ENCODE data around the gene AGTPBP1. TPM values are rescaled to one million over a fixed set of nuclear protein-coding genes. Genes with fewer than 3 reads are reported as not detected.
"Not testable (repeated sequence)": the region's sequence is repeated elsewhere in the genome, so short reads cannot be mapped to it uniquely, and the experiment has no call there.

The AGTPBP1 gene
- total and polyA plus RNA-seq, 4 donors, result 49.4 to 148 (median 61.6) TPM

DNA sequence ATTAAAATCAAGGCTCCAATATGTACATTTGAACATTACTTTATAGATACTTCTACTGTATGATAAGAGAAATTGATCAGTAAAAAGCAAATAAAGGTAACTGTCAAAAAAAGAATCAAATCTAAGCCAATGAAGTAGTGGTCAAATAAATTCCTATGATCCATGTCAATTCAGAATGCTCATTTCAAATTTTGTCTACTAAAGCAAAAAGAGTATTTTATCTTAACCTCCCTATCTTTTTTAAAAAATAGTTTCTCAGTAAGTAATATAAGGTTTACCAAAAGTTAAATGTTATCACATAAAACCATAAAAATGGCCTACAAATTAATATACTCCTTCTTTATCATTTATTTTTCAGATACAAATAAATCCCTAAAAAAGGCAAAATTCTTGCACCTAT, 165.9 kb downstream of the AGTPBP1 start:
- no peak overlapping the region for H3K4me3 ChIP-seq (ENCODE audit: low read depth, low read length)
- no peaks in the 10 kb centered on the region for H3K4me1 ChIP-seq (ENCODE audit: control insufficient read depth, insufficient read depth, low read length)
- no peaks in the 10 kb centered on the region for H3K9me3 ChIP-seq (ENCODE audit: control insufficient read depth, insufficient read depth, low read length)
- no peak overlapping the region for H3K27ac ChIP-seq (ENCODE audit: low read depth, low read length)
- no peak for DNase-seq (ENCODE audit: low read depth in 4 of 6, low spot score in 6 of 6)
- H3K36me3 ChIP-seq (ENCODE audit: control insufficient read depth, insufficient read depth, low read length), result peaks cover 2% of the 10 kb centered on the region
- no peaks in the 10 kb centered on the region for H3K27me3 ChIP-seq (ENCODE audit: control insufficient read depth, insufficient read depth, low read length)

DNA sequence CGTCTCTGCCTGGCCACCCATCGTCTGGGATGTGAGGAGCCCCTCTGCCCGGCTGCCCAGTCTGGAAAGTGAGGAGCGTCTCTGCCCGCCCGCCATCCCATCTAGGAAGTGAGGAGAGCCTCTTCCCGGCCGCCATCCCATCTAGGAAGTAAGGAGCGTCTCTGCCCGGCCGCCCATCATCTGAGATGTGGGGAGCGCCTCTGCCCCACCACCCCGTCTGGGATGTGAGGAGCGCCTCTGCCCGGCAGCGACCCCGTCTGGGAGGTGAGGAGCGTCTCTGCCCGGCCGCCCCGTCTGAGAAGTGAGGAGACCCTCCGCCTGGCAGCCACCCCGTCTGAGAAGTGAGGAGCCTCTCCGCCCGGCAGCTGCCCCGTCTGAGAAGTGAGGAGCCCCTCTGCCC, 168.2 kb downstream of the AGTPBP1 start:
- WGBS (ENCODE audit: insufficient coverage), result 98% methylated on average over 13 of the region's 26 CpGs

DNA sequence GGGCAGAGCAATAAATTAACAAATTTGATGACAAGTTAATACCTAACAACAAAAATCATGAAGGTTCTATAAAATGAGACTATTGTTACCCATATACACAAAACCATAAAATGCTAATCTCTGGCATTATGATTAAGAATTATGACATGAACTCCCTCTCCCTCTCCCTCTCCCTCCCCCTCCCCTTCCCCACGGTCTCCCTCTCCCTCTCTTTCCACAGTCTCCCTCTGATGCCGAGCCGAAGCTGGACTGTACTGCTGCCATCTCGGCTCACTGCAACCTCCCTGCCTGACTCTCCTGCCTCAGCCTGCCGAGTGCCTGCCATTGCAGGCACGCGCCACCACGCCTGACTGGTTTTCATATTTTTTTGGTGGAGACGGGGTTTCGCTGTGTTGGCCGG, 168.8 kb downstream of the AGTPBP1 start:
- not testable (repeated sequence) for H3K4me3 ChIP-seq (ENCODE audit: low read depth, low read length); DNase-seq (ENCODE audit: low read depth in 4 of 6, low spot score in 6 of 6); H3K27me3 ChIP-seq (ENCODE audit: control insufficient read depth, insufficient read depth, low read length); H3K36me3 ChIP-seq (ENCODE audit: control insufficient read depth, insufficient read depth, low read length); H3K4me1 ChIP-seq (ENCODE audit: control insufficient read depth, insufficient read depth, low read length); H3K27ac ChIP-seq (ENCODE audit: low read depth, low read length); H3K9me3 ChIP-seq (ENCODE audit: control insufficient read depth, insufficient read depth, low read length)
- WGBS (ENCODE audit: insufficient coverage), result 80% methylated on average over 1 of the region's 11 CpGs

More for the DNA sequence above, 168.2 kb downstream of the AGTPBP1 start:
- not testable (repeated sequence) for H3K27me3 ChIP-seq (ENCODE audit: control insufficient read depth, insufficient read depth, low read length); H3K36me3 ChIP-seq (ENCODE audit: control insufficient read depth, insufficient read depth, low read length); H3K9me3 ChIP-seq (ENCODE audit: control insufficient read depth, insufficient read depth, low read length); DNase-seq (ENCODE audit: low read depth in 4 of 6, low spot score in 6 of 6); H3K4me3 ChIP-seq (ENCODE audit: low read depth, low read length); H3K27ac ChIP-seq (ENCODE audit: low read depth, low read length); H3K4me1 ChIP-seq (ENCODE audit: control insufficient read depth, insufficient read depth, low read length)

DNA sequence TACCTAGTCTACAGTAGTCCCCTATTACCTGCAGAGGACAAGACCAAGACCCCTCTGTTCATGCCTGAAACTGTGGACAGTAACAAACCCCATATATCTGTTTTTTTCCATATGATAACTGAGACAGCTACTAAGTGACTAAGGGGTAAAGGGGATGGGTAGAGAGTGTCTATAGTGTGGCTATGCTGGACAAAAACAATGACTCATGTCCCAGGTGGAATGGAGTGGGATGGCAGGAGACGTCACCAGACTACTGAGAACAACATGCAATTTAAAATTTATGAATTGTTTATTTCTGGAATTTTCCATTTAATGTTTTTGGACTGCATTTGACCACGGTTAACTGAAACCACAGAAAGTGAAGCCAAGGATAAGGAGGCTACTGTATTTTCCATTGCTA, 171.8 kb downstream of the AGTPBP1 start:
- no CpG with 5 or more reads among the region's 2 CpGs for WGBS (ENCODE audit: insufficient coverage)
- Histone ChIP-seq H3K9me3 (ENCODE audit: control insufficient read depth, insufficient read depth, low read length) (no peaks in the 10 kb centered on the region), H3K4me1 (ENCODE audit: control insufficient read depth, insufficient read depth, low read length) (no peaks in the 10 kb centered on the region), H3K36me3 (ENCODE audit: control insufficient read depth, insufficient read depth, low read length) (peaks cover 2% of the 10 kb centered on the region), H3K27me3 (ENCODE audit: control insufficient read depth, insufficient read depth, low read length) (no peaks in the 10 kb centered on the region), H3K4me3 (ENCODE audit: low read depth, low read length) (no peak overlapping the region), H3K27ac (ENCODE audit: low read depth, low read length) (no peak overlapping the region)
- no peak for DNase-seq (ENCODE audit: low read depth in 4 of 6, low spot score in 6 of 6)

DNA sequence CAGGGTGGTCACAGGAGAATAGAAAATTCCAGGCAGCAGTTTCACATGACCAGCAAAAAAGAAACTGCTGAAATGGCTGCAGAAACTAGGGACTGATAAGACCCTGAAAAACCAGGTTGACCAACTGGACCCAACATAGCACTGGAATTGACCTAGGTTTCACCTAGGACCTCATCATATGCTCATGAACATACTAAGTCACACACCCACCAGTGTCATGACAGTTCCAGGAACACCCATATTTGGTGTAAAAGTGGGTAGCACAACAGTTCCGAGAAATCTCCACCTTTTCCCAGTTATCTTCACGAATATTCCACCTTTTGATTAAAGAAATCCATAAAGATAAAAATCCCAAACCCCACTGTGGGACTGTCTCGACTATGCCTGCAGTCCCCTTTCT, 182.2 kb downstream of the AGTPBP1 start:
- no peaks in the 10 kb centered on the region for H3K4me1 ChIP-seq (ENCODE audit: control insufficient read depth, insufficient read depth, low read length)
- H3K27ac ChIP-seq (ENCODE audit: low read depth, low read length), result no peak overlapping the region
- DNase-seq (ENCODE audit: low read depth in 4 of 6, low spot score in 6 of 6), result no peak
- no peaks in the 10 kb centered on the region for H3K27me3 ChIP-seq (ENCODE audit: control insufficient read depth, insufficient read depth, low read length)
- WGBS (ENCODE audit: insufficient coverage), result no CpG with 5 or more reads among the region's 3 CpGs
- H3K4me3 ChIP-seq (ENCODE audit: low read depth, low read length), result no peak overlapping the region
- H3K36me3 ChIP-seq (ENCODE audit: control insufficient read depth, insufficient read depth, low read length), result no peaks in the 10 kb centered on the region
- no peaks in the 10 kb centered on the region for H3K9me3 ChIP-seq (ENCODE audit: control insufficient read depth, insufficient read depth, low read length)

DNA sequence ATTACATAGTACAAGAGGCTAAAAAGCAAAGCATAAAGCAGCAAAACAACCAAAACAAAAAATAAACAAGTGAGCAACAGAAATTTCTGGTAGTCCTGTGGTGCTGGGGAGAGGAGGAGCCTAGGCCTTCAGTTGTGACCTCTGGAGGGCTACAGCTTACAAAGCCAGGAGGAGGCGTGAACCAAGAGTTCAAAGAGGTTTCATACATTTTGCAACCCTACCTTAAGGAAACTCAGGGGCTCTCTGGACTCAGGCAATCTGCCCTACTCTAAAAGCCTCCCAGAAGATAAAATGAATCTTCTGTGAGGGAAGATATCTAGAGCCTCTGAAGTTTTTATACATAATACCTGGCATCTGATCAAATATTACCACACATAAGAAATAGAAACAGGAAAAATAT, 187.4 kb downstream of the AGTPBP1 start:
- WGBS (ENCODE audit: insufficient coverage), result no CpG with 5 or more reads among the region's 1 CpG
- Histone ChIP-seq H3K4me3 (ENCODE audit: low read depth, low read length) (no peak overlapping the region), H3K27ac (ENCODE audit: low read depth, low read length) (no peak overlapping the region), H3K4me1 (ENCODE audit: control insufficient read depth, insufficient read depth, low read length) (no peaks in the 10 kb centered on the region), H3K9me3 (ENCODE audit: control insufficient read depth, insufficient read depth, low read length) (no peaks in the 10 kb centered on the region), H3K36me3 (ENCODE audit: control insufficient read depth, insufficient read depth, low read length) (no peaks in the 10 kb centered on the region), H3K27me3 (ENCODE audit: control insufficient read depth, insufficient read depth, low read length) (no peaks in the 10 kb centered on the region)
- no peak for DNase-seq (ENCODE audit: low read depth in 4 of 6, low spot score in 6 of 6)

DNA sequence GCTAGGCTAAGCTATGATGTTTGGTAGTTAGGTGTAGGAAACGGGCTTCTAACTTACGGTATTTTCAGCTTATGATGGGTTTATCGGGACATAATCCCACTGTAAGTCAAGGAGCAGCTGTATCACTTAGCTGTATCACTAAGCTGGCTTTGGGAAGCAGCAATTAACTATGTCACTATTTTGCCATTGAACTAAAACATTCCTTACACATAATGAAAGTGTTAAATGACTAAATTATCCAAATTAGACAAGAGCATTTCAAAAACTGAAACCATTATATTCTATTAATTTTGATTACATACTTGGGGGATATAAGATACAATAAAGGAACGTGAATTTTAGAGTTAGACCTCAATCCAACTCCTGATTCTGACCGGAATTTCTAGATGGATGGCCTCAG, 188.3 kb downstream of the AGTPBP1 start:
- no CpG with 5 or more reads among the region's 5 CpGs for WGBS (ENCODE audit: insufficient coverage)
- no peak overlapping the region for H3K27ac ChIP-seq (ENCODE audit: low read depth, low read length)

DNA sequence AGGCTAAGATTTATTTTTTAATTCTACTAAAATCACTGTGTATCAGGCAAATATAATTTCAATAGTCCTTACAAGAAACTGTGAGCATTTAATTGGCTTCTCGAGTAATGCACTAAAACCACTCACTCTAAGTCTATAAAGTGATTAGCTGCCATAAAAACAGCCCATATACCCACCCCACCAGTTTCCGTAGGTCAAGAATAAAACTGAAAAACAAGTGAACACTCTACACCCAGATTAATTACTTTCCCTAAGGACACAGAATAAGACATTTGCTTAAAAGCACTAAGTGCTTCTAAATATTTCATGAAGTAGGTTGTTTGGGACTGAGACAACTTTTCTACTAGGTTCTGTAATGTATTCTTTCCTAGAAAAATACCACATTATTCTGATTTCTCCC, 194.2 kb downstream of the AGTPBP1 start:
- DNase-seq (ENCODE audit: low read depth in 4 of 6, low spot score in 6 of 6), result peak in 1 of 6 donors; percentile 40
- H3K4me3 ChIP-seq (ENCODE audit: low read depth, low read length), result no peak overlapping the region
- H3K27ac ChIP-seq (ENCODE audit: low read depth, low read length), result no peak overlapping the region
- no peaks in the 10 kb centered on the region for H3K4me1 ChIP-seq (ENCODE audit: control insufficient read depth, insufficient read depth, low read length)
- no peaks in the 10 kb centered on the region for H3K9me3 ChIP-seq (ENCODE audit: control insufficient read depth, insufficient read depth, low read length)
- H3K27me3 ChIP-seq (ENCODE audit: control insufficient read depth, insufficient read depth, low read length), result no peaks in the 10 kb centered on the region
- WGBS (ENCODE audit: insufficient coverage), result 100% methylated on average over 1 of the region's 2 CpGs
- H3K36me3 ChIP-seq (ENCODE audit: control insufficient read depth, insufficient read depth, low read length), result no peaks in the 10 kb centered on the region

More for the DNA sequence above, 188.3 kb downstream of the AGTPBP1 start:
- Histone ChIP-seq H3K4me1 (ENCODE audit: control insufficient read depth, insufficient read depth, low read length) (no peaks in the 10 kb centered on the region), H3K4me3 (ENCODE audit: low read depth, low read length) (no peak overlapping the region), H3K27me3 (ENCODE audit: control insufficient read depth, insufficient read depth, low read length) (no peaks in the 10 kb centered on the region), H3K36me3 (ENCODE audit: control insufficient read depth, insufficient read depth, low read length) (no peaks in the 10 kb centered on the region), H3K9me3 (ENCODE audit: control insufficient read depth, insufficient read depth, low read length) (no peaks in the 10 kb centered on the region)
- no peak for DNase-seq (ENCODE audit: low read depth in 4 of 6, low spot score in 6 of 6)

DNA sequence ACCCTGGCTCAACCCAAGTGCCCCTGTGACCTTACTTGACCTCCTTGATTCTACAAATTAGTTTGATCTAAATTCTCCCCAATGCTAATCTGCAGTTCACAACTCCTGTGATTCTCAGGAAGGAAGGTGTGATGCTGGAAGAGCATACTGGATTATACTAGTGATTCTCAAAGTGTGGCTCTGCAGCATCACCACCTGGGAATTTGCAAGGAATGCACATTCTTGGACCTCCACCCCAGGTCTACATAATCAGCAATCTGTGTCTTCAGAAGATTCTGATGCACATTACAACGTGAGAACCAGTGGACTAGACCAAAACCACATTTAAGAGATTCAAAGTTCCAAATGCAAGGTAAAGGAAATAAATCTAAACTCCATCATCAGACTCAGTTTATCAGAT, 198.6 kb downstream of the AGTPBP1 start:
- Histone ChIP-seq H3K4me1 (ENCODE audit: control insufficient read depth, insufficient read depth, low read length) (no peaks in the 10 kb centered on the region), H3K27me3 (ENCODE audit: control insufficient read depth, insufficient read depth, low read length) (no peaks in the 10 kb centered on the region), H3K36me3 (ENCODE audit: control insufficient read depth, insufficient read depth, low read length) (no peaks in the 10 kb centered on the region), H3K9me3 (ENCODE audit: control insufficient read depth, insufficient read depth, low read length) (no peaks in the 10 kb centered on the region), H3K27ac (ENCODE audit: low read depth, low read length) (no peak overlapping the region), H3K4me3 (ENCODE audit: low read depth, low read length) (no peak overlapping the region)
- 60% methylated on average over 1 of the region's 1 CpG for WGBS (ENCODE audit: insufficient coverage)
- no peak for DNase-seq (ENCODE audit: low read depth in 4 of 6, low spot score in 6 of 6)

DNA sequence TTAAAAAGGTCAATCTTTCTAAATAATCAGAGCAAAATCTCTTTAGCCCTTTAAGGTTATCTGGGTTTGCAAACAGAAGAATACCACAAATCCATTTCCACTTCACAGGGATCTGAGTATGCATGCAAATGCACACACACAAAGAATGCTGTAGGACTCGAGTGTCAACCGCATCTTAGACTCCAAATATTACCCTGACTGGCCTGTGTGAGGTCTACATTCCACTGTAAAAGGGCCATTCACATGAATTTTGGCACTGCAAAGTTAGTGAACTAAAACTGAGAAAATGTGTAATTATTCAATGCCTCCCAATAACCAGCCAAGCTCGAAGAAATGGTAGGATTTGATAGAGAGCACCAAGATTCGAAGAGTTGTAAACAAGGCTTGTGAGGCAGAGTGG, 199.9 kb downstream of the AGTPBP1 start:
- no peak overlapping the region for H3K4me3 ChIP-seq (ENCODE audit: low read depth, low read length)
- no peaks in the 10 kb centered on the region for H3K27me3 ChIP-seq (ENCODE audit: control insufficient read depth, insufficient read depth, low read length)
- no CpG with 5 or more reads among the region's 4 CpGs for WGBS (ENCODE audit: insufficient coverage)
- H3K9me3 ChIP-seq (ENCODE audit: control insufficient read depth, insufficient read depth, low read length), result no peaks in the 10 kb centered on the region
- H3K36me3 ChIP-seq (ENCODE audit: control insufficient read depth, insufficient read depth, low read length), result no peaks in the 10 kb centered on the region
- no peaks in the 10 kb centered on the region for H3K4me1 ChIP-seq (ENCODE audit: control insufficient read depth, insufficient read depth, low read length)
- no peak for DNase-seq (ENCODE audit: low read depth in 4 of 6, low spot score in 6 of 6)
- no peak overlapping the region for H3K27ac ChIP-seq (ENCODE audit: low read depth, low read length)

All from spinal cord (tissue), 10 donors.